Activated T-cell treated with anti-CD3 and anti-CD28 coated beads, Interleukin-2, amount 50 U/mL, for 72 hours (primary cell): ENCODE measurements around the gene TLR3. TPM values are rescaled to one million over a fixed set of nuclear protein-coding genes. Genes with fewer than 3 reads are reported as not detected.

Experiments
- ATAC-seq, 2 donors: fragments of 150-1000 bp; cut with Tn5 transposase; replicated peaks in 1 of 2; 2 replicates each; pipeline ENCODE4 v1.10.0; 2021; ENCODE audit warnings: moderate library complexity in 2 of 2, mild to moderate bottlenecking in 1 of 2
- DNase-seq, 2 donors: peaks; one replicate each; pipeline ENCODE4 v3.0.0; 2021 to 2022; ENCODE audit warnings: mixed read lengths in 1 of 2
- H3K27ac Mint-ChIP-seq: one replicate; pipeline ENCODE4 v1.8.0; 2022; ENCODE audit warnings: mild to moderate bottlenecking, moderate library complexity, mixed read lengths
- H3K27me3 Mint-ChIP-seq: one replicate; pipeline ENCODE4 v1.8.0; 2022; ENCODE audit warnings: low read depth, mixed read lengths
- H3K36me3 Mint-ChIP-seq, 2 donors: one replicate each; pipeline ENCODE4 v1.8.0; 2022; ENCODE audit warnings: mixed read lengths in 2 of 2, mild to moderate bottlenecking in 1 of 2; ENCODE audit not compliant: insufficient read depth in 2 of 2
- H3K4me1 Mint-ChIP-seq: one replicate; pipeline ENCODE4 v1.8.0; 2022; ENCODE audit warnings: low read depth, mixed read lengths
- H3K4me3 Mint-ChIP-seq, 2 donors: one replicate each; pipeline ENCODE4 v1.8.0; 2022; ENCODE audit warnings: mild to moderate bottlenecking in 2 of 2, mixed read lengths in 2 of 2, moderate library complexity in 2 of 2
- H3K9me3 Mint-ChIP-seq, 2 donors: one replicate each; pipeline ENCODE4 v1.8.0; 2022; ENCODE audit warnings: mixed read lengths in 2 of 2
- total RNA-seq, 2 donors: library from RNA; stranded (reverse); gene quantifications; one replicate each; pipeline ENCODE4 v1.2.3, GENCODE V29; 2022

TLR3 gene
- total RNA-seq, 2 donors from 2014 or later, result 0.09 to 0.14 TPM

GRCh38 chr4:186134257-186134656 is 65.3 kb downstream of the TLR3 start:
- no peaks in the 10 kb centered on the region for H3K36me3 Mint-ChIP-seq
- H3K9me3 Mint-ChIP-seq, result no peaks in the 10 kb centered on the region
- H3K27ac Mint-ChIP-seq, result peak overlapping the region; percentile 33
- H3K4me3 Mint-ChIP-seq, result peak overlapping the region; percentile 10 to 33
- H3K27me3 Mint-ChIP-seq, result peaks cover 12% of the 10 kb centered on the region
- DNase-seq (peak; percentile 16 to 19), ATAC-seq (peak; percentile 67 to 83)
- peaks cover 14% of the 10 kb centered on the region for H3K4me1 Mint-ChIP-seq

- no peak for DNase-seq
- H3K27me3 Mint-ChIP-seq, result peaks cover 13% of the 10 kb centered on the region
- ATAC-seq, result no peak
- H3K27ac Mint-ChIP-seq, result peak overlapping the region; percentile 33
- peaks cover 14% of the 10 kb centered on the region for H3K4me1 Mint-ChIP-seq
- H3K9me3 Mint-ChIP-seq, result no peaks in the 10 kb centered on the region
- no peaks in the 10 kb centered on the region for H3K36me3 Mint-ChIP-seq
- H3K4me3 Mint-ChIP-seq, result no peak overlapping the region
These were observed 65.9 kb downstream of the TLR3 start for GRCh38 chr4:186134861-186135260.

- ATAC-seq, result no peak
- Mint-ChIP-seq H3K4me1 (peaks cover 14% of the 10 kb centered on the region), H3K9me3 (no peaks in the 10 kb centered on the region), H3K27me3 (peaks cover 13% of the 10 kb centered on the region), H3K4me3 (no peak overlapping the region), H3K36me3 (no peaks in the 10 kb centered on the region), H3K27ac (no peak overlapping the region)
- no peak for DNase-seq
These were observed 68.3 kb downstream of the TLR3 start for GRCh38 chr4:186137196-186137794.

Other genes with a start within 250 kb of the TLR3 start
- gene FAM149A, start 35.5 kb downstream of the TLR3 start, total RNA-seq, result 1 to 10 TPM in 1 of 2 donors, under 1 TPM in 1; 0.51 to 2.0 TPM
- gene CYP4V2, start 122.4 kb downstream of the TLR3 start, total RNA-seq, result 10 to 100 TPM; 15.4 to 20.4 TPM
- 1 to 10 TPM in 1 of 2 donors, under 1 TPM in 1; 0.79 to 1.2 TPM for gene KLKB1, start 158.4 kb downstream of the TLR3 start, total RNA-seq
- not detected for gene F11, start 197.0 kb downstream of the TLR3 start, total RNA-seq